Measurements from ENCODE around the gene TNNC1.

The TNNC1 gene

GRCh38 chr3:52456800-52457183 lies 3.0 kb upstream of the TNNC1 start:
- no peak for DNase-seq

- DNase-seq = no peak
Measured at GRCh38 chr3:52456169-52456799, 2.4 kb upstream of the TNNC1 start.

- peak; percentile 47 for DNase-seq
Measured at GRCh38 chr3:52455283-52456168, 1.7 kb upstream of the TNNC1 start, which contains the start of gene NISCH. TSS of gene NISCH (plus strand) at chr3:52455604. CDS start at chr3:52455642, 38 bp downstream.

GRCh38 chr3:52454938-52455282 lies 1.1 kb upstream of the TNNC1 start:
- no peak for DNase-seq

GRCh38 chr3:52454250-52454937 lies 553 bp upstream of the TNNC1 start:
- DNase-seq = no peak

GRCh38 chr3:52452570-52453221 lies 1.1 kb downstream of the TNNC1 start:
- DNase-seq = no peak

GRCh38 chr3:52452126-52452525 lies 1.7 kb downstream of the TNNC1 start:
- no peak for DNase-seq

GRCh38 chr3:52451237-52452083 lies 2.4 kb downstream of the TNNC1 start:
- DNase-seq = no peak

- no peak for DNase-seq
Measured at GRCh38 chr3:52450489-52451236, 3.2 kb downstream of the TNNC1 start.

GRCh38 chr3:52447512-52448355 lies 6.1 kb downstream of the TNNC1 start:
- DNase-seq = no peak

GRCh38 chr3:52446631-52447511 lies 7.0 kb downstream of the TNNC1 start:
- DNase-seq = no peak

GRCh38 chr3:52446042-52446441 lies 7.8 kb downstream of the TNNC1 start:
- no peak for DNase-seq

GRCh38 chr3:52444860-52445793 lies 8.7 kb downstream of the TNNC1 start, which contains the start of gene SEMA3G:
TSS of gene SEMA3G (minus strand) at chr3:52445103. CDS start at chr3:52445027, 76 bp downstream.
- peak; percentile 82 for DNase-seq

- DNase-seq = no peak
Measured at GRCh38 chr3:52443791-52444687, 9.8 kb downstream of the TNNC1 start.

GRCh38 chr3:52443268-52443610 lies 10.6 kb downstream of the TNNC1 start:
- DNase-seq = no peak

GRCh38 chr3:52442409-52443267 lies 11.2 kb downstream of the TNNC1 start:
- no peak for DNase-seq

All from NCI-H510A (cell line).